ENCODE measurements around the gene HS3ST3B1. TPM values are rescaled to one million over a fixed set of nuclear protein-coding genes. Genes with fewer than 3 reads are reported as not detected.

The HS3ST3B1 gene
- total RNA-seq, 1 experiment from 2014 or later = 3.8 TPM

- intact Hi-C loops (cut with micrococcal nuclease) = no loop called here
- TF ChIP-seq CTCF (IDR thresholded peaks at IDR 0.05; ENCODE audit: unreplicated experiment) = no peak
- BruUV-seq (replicated peaks) = no TSS peak
- ChIA-PET CTCF (interaction anchor here (0.6 kb wide), 2 partner anchors 21 to 954 kb away, joined by 3 read pairs; no protein-coding TSS in a partner anchor), POLR2A (no interaction called here)
- Mint-ChIP-seq H3K27ac (ENCODE audit: low read depth, unreplicated experiment) (no peak overlapping the region), H3K27me3 (ENCODE audit: insufficient read depth, unreplicated experiment) (no peaks in the 10 kb centered on the region), H3K9me3 (ENCODE audit: unreplicated experiment) (no peaks in the 10 kb centered on the region), H3K4me3 (ENCODE audit: unreplicated experiment) (no peak overlapping the region), H3K36me3 (ENCODE audit: insufficient read depth, unreplicated experiment) (peaks cover 6% of the 10 kb centered on the region), H3K4me1 (ENCODE audit: insufficient read depth, unreplicated experiment) (peaks cover 6% of the 10 kb centered on the region)
- DNase-seq (ENCODE audit: unreplicated experiment) = no peak
These were observed 36.8 kb downstream of the HS3ST3B1 start for GRCh38 chr17:14337596-14338079.

- no peak for TF ChIP-seq CTCF (IDR thresholded peaks at IDR 0.05; ENCODE audit: unreplicated experiment)
- Mint-ChIP-seq H3K36me3 (ENCODE audit: insufficient read depth, unreplicated experiment) (peaks cover 11% of the 10 kb centered on the region), H3K27me3 (ENCODE audit: insufficient read depth, unreplicated experiment) (no peaks in the 10 kb centered on the region), H3K4me1 (ENCODE audit: insufficient read depth, unreplicated experiment) (no peaks in the 10 kb centered on the region), H3K4me3 (ENCODE audit: unreplicated experiment) (no peak overlapping the region), H3K9me3 (ENCODE audit: unreplicated experiment) (no peaks in the 10 kb centered on the region), H3K27ac (ENCODE audit: low read depth, unreplicated experiment) (no peak overlapping the region)
- ChIA-PET POLR2A (interaction anchor here (0.6 kb wide), 1 partner anchor 16 kb away, joined by 3 read pairs; no protein-coding TSS in a partner anchor), CTCF (interaction anchor here (0.6 kb wide), 1 partner anchor 128 kb away, joined by 4 read pairs; no protein-coding TSS in a partner anchor)
- intact Hi-C loops (cut with micrococcal nuclease) = no loop called here
- no TSS peak for BruUV-seq (replicated peaks)
- DNase-seq (ENCODE audit: unreplicated experiment) = no peak
These were observed 40.2 kb downstream of the HS3ST3B1 start for GRCh38 chr17:14340857-14341754.

DNA sequence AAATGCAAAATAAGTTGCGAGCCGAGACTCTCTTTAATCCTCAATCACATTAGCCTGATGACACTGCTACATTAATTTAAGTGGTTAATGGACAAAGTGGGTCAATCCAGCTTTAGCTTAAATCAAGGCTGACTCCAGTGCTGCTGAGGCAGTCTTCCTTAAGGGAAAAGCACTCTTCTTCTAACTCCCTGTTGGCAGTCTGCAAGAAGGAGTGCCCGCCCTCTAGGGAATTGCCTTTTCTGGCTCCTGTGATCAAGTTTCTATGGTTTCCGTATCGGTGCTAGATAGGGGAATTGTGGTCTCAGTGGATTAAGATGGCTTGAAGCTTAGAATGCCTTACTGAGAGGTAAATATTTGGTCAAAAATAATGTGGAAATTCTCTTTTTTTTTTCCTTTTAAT lies 41.0 kb downstream of the HS3ST3B1 start:
- no peak for TF ChIP-seq CTCF (IDR thresholded peaks at IDR 0.05; ENCODE audit: unreplicated experiment)
- no peak overlapping the region for H3K27ac Mint-ChIP-seq (ENCODE audit: low read depth, unreplicated experiment)
- DNase-seq (ENCODE audit: unreplicated experiment) = no peak
- intact Hi-C loops (cut with micrococcal nuclease) = no loop called here
- ChIA-PET CTCF (interaction anchor here (0.5 to 0.6 kb wide), 2 partner anchors 128 to 239 kb away, joined by 4 read pairs; no protein-coding TSS in a partner anchor), POLR2A (interaction anchor here (0.7 kb wide), 1 partner anchor 410 kb away, joined by 3 read pairs; no protein-coding TSS in a partner anchor)
- no peak overlapping the region for H3K4me3 Mint-ChIP-seq (ENCODE audit: unreplicated experiment)
- no peaks in the 10 kb centered on the region for H3K9me3 Mint-ChIP-seq (ENCODE audit: unreplicated experiment)
- H3K4me1 Mint-ChIP-seq (ENCODE audit: insufficient read depth, unreplicated experiment) = no peaks in the 10 kb centered on the region
- H3K36me3 Mint-ChIP-seq (ENCODE audit: insufficient read depth, unreplicated experiment) = peaks cover 11% of the 10 kb centered on the region
- no peaks in the 10 kb centered on the region for H3K27me3 Mint-ChIP-seq (ENCODE audit: insufficient read depth, unreplicated experiment)
- no TSS peak for BruUV-seq (replicated peaks)

- no peak overlapping the region for H3K4me3 Mint-ChIP-seq (ENCODE audit: unreplicated experiment)
These were observed 45.9 kb downstream of the HS3ST3B1 start for GRCh38 chr17:14346801-14347200.

More at GRCh38 chr17:14346801-14347200, 45.9 kb downstream of the HS3ST3B1 start:
- intact Hi-C loops (cut with micrococcal nuclease) = no loop called here
- H3K9me3 Mint-ChIP-seq (ENCODE audit: unreplicated experiment) = no peaks in the 10 kb centered on the region
- POLR2A ChIA-PET = no interaction called here
- no TSS peak for BruUV-seq (replicated peaks)
- no peak overlapping the region for H3K27ac Mint-ChIP-seq (ENCODE audit: low read depth, unreplicated experiment)
- no peaks in the 10 kb centered on the region for H3K27me3 Mint-ChIP-seq (ENCODE audit: insufficient read depth, unreplicated experiment)
- no peak for DNase-seq (ENCODE audit: unreplicated experiment)
- CTCF ChIA-PET = no interaction called here
- TF ChIP-seq CTCF (IDR thresholded peaks at IDR 0.05; ENCODE audit: unreplicated experiment) = no peak
- H3K4me1 Mint-ChIP-seq (ENCODE audit: insufficient read depth, unreplicated experiment) = no peaks in the 10 kb centered on the region
- H3K36me3 Mint-ChIP-seq (ENCODE audit: insufficient read depth, unreplicated experiment) = peaks cover 24% of the 10 kb centered on the region

Measured in MCF 10A (cell line).